Measurements from ENCODE around the gene PPL. TPM values are rescaled to one million over a fixed set of nuclear protein-coding genes. Genes with fewer than 3 reads are reported as not detected.
"Not testable (repeated sequence)": the region's sequence is repeated elsewhere in the genome, so short reads cannot be mapped to it uniquely, and the experiment has no call there.

The PPL gene
- total RNA-seq, 1 donor, result 27.1 TPM

DNA sequence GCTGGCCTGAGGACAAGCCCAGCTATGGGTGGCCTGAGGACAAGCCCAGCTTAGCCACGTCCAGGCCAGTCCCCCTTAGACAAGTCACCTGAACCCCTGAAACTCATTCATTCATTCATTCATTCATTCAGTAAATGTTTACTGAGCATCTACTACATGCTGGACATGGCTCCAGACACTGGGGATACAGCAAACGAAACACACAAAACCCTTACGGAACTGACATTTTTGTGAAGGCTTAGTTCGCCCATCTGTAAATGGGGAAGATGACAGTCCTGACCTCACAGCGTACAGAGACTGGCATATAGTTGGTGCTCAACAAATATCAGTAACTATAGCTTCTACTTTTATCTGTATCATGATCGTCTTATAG, 37.5 kb downstream of the PPL start:
- H2AFZ ChIP-seq (ENCODE audit: low read length), result no peak overlapping the region
- no peaks in the 10 kb centered on the region for H3K4me1 ChIP-seq (ENCODE audit: insufficient read depth, low read length)
- peak; percentile 68 for DNase-seq (ENCODE audit: insufficient read length, low spot score, missing footprints)
- no peak overlapping the region for H3K4me3 ChIP-seq (ENCODE audit: insufficient read depth, low read length)
- H3K79me2 ChIP-seq (ENCODE audit: insufficient read depth, low read length), result no peaks in the 10 kb centered on the region
- H3K9me3 ChIP-seq (ENCODE audit: low read depth, low read length), result no peaks in the 10 kb centered on the region
- H3K4me2 ChIP-seq (ENCODE audit: insufficient read depth, low read length), result no peak overlapping the region
- no peak overlapping the region for H3K27ac ChIP-seq (ENCODE audit: low read depth, low read length)
- H3K27me3 ChIP-seq (ENCODE audit: insufficient read depth, low read length), result peaks cover 22% of the 10 kb centered on the region
- H4K20me1 ChIP-seq (ENCODE audit: insufficient read depth, low read length), result no peaks in the 10 kb centered on the region
- H3K36me3 ChIP-seq (ENCODE audit: insufficient read depth, low read length), result no peaks in the 10 kb centered on the region
- TF ChIP-seq, protein P1, sequence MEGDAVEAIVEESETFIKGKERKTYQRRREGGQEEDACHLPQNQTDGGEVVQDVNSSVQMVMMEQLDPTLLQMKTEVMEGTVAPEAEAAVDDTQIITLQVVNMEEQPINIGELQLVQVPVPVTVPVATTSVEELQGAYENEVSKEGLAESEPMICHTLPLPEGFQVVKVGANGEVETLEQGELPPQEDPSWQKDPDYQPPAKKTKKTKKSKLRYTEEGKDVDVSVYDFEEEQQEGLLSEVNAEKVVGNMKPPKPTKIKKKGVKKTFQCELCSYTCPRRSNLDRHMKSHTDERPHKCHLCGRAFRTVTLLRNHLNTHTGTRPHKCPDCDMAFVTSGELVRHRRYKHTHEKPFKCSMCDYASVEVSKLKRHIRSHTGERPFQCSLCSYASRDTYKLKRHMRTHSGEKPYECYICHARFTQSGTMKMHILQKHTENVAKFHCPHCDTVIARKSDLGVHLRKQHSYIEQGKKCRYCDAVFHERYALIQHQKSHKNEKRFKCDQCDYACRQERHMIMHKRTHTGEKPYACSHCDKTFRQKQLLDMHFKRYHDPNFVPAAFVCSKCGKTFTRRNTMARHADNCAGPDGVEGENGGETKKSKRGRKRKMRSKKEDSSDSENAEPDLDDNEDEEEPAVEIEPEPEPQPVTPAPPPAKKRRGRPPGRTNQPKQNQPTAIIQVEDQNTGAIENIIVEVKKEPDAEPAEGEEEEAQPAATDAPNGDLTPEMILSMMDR (IDR thresholded peaks at IDR 0.05; ENCODE audit: extremely low read depth, low read depth, low read length), result no peak

DNA sequence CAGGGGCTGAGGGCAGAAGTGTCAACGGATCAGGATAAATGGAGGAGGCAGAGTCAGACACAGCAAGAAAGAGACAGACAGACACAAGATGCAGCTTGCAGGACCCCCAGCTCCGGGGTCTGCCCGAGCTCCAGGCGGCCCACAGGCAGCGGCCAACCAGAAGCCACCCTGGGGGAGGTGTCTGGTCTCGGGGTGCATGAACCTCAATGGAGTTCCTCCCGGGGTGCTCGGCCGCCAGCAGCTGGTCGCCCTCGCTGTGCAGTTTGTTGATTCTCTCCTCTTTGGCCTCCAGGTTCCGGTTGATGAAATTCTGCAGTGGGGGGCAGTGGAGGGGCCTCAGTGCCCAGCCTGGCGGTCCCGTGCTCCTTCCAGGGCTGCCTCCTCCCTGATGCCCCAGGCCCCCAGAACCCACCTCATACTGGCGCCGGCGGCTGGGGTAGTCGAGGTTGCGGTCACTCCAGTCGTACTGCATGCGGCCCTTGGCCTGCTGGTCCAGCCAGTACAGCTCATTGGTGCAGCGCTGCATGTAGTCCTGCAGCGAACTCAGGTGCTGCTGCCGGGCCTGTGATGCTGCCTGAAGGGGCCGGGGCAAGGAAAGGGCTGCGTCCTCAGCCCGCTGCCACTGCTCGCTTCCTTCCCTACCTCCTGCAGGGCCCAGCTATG, 38.0 kb downstream of the PPL start:
- no peaks in the 10 kb centered on the region for H3K79me2 ChIP-seq (ENCODE audit: insufficient read depth, low read length)
- no peaks in the 10 kb centered on the region for H3K4me1 ChIP-seq (ENCODE audit: insufficient read depth, low read length)
- TF ChIP-seq, protein P1 (IDR thresholded peaks at IDR 0.05; ENCODE audit: extremely low read depth, low read depth, low read length), result no peak

DNA sequence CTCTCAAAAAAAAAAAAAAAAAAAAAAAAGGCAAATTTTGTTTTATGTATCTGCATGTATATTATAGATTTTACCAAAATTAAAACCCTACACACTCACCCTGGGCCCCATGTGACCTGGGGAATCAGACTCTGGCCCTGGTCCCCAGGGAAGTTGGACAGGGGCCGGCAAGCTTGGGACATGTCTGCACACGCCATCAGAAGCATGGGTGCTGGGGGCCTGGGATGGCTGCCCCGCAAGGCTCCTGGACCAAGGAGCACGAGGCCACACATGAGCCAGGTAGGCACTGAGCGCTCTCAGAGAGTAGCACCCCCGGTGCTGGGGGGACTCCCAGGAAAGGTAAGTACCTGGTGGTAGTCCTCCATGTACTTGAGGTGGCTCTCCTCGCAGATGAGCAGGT, 39.6 kb downstream of the PPL start:
- peak; percentile 19 for DNase-seq (ENCODE audit: insufficient read length, low spot score, missing footprints)
- no peaks in the 10 kb centered on the region for H3K9me3 ChIP-seq (ENCODE audit: low read depth, low read length)
- H3K4me2 ChIP-seq (ENCODE audit: insufficient read depth, low read length), result no peak overlapping the region
- H3K4me3 ChIP-seq (ENCODE audit: insufficient read depth, low read length), result no peak overlapping the region
- TF ChIP-seq, protein P1 (IDR thresholded peaks at IDR 0.05; ENCODE audit: extremely low read depth, low read depth, low read length), result no peak
- H4K20me1 ChIP-seq (ENCODE audit: insufficient read depth, low read length), result no peaks in the 10 kb centered on the region
- H3K27me3 ChIP-seq (ENCODE audit: insufficient read depth, low read length), result peaks cover 14% of the 10 kb centered on the region
- H3K36me3 ChIP-seq (ENCODE audit: insufficient read depth, low read length), result no peaks in the 10 kb centered on the region
- H3K4me1 ChIP-seq (ENCODE audit: insufficient read depth, low read length), result no peaks in the 10 kb centered on the region
- no peaks in the 10 kb centered on the region for H3K79me2 ChIP-seq (ENCODE audit: insufficient read depth, low read length)
- H2AFZ ChIP-seq (ENCODE audit: low read length), result no peak overlapping the region
- H3K27ac ChIP-seq (ENCODE audit: low read depth, low read length), result no peak overlapping the region

More for the DNA sequence above, 38.0 kb downstream of the PPL start:
- Histone ChIP-seq H3K9me3 (ENCODE audit: low read depth, low read length) (no peaks in the 10 kb centered on the region), H3K27me3 (ENCODE audit: insufficient read depth, low read length) (peaks cover 17% of the 10 kb centered on the region), H3K4me3 (ENCODE audit: insufficient read depth, low read length) (no peak overlapping the region), H3K4me2 (ENCODE audit: insufficient read depth, low read length) (no peak overlapping the region), H3K27ac (ENCODE audit: low read depth, low read length) (no peak overlapping the region), H2AFZ (ENCODE audit: low read length) (no peak overlapping the region), H3K36me3 (ENCODE audit: insufficient read depth, low read length) (no peaks in the 10 kb centered on the region), H4K20me1 (ENCODE audit: insufficient read depth, low read length) (no peaks in the 10 kb centered on the region)
- peak; percentile 46 for DNase-seq (ENCODE audit: insufficient read length, low spot score, missing footprints)

DNA sequence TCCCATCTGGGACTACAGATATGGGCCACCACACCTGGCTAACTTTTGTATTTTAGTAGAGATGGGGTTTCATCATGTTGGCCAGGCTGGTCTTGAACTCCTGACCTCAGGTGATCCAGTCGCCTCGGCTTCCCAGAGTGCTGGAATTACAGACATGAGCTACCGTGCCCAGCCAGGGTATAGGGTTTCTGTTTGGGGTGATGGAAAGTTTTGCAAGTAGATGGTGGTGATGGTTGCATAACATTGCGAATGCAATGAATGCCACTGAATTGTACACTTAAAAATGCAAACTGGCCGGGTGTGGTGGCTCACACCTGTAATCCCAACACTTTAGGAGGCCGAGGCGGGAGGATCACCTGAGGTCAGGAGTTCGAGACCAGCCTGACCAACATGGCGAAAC, 40.2 kb downstream of the PPL start:
- not testable (repeated sequence) for H3K4me2 ChIP-seq (ENCODE audit: insufficient read depth, low read length); H3K9me3 ChIP-seq (ENCODE audit: low read depth, low read length); H4K20me1 ChIP-seq (ENCODE audit: insufficient read depth, low read length); H3K4me1 ChIP-seq (ENCODE audit: insufficient read depth, low read length); H3K79me2 ChIP-seq (ENCODE audit: insufficient read depth, low read length); H3K27ac ChIP-seq (ENCODE audit: low read depth, low read length); H2AFZ ChIP-seq (ENCODE audit: low read length); H3K4me3 ChIP-seq (ENCODE audit: insufficient read depth, low read length); DNase-seq (ENCODE audit: insufficient read length, low spot score, missing footprints); H3K36me3 ChIP-seq (ENCODE audit: insufficient read depth, low read length)
- peaks cover 14% of the 10 kb centered on the region for H3K27me3 ChIP-seq (ENCODE audit: insufficient read depth, low read length)
